GM23248 (cell line): ENCODE data around the gene ZNRF1.

Experiments used
- EZH2 ChIP-seq: fragments of 200-600 bp; sonication (generic); IDR thresholded peaks from 2 replicates; pipeline ENCODE4 v1.6.1; 2018; ENCODE audit warnings: antibody characterized with exemption, mild to moderate bottlenecking; ENCODE audit not compliant: insufficient read depth, poor library complexity, severe bottlenecking
- EZH2phosphoT487 ChIP-seq: fragments of 200-600 bp; sonication (generic); IDR thresholded peaks from 2 replicates; pipeline ENCODE4 v1.6.1; 2018; ENCODE audit warnings: antibody characterized with exemption, moderate library complexity, mild to moderate bottlenecking, low read depth; ENCODE audit not compliant: insufficient read depth

DNA sequence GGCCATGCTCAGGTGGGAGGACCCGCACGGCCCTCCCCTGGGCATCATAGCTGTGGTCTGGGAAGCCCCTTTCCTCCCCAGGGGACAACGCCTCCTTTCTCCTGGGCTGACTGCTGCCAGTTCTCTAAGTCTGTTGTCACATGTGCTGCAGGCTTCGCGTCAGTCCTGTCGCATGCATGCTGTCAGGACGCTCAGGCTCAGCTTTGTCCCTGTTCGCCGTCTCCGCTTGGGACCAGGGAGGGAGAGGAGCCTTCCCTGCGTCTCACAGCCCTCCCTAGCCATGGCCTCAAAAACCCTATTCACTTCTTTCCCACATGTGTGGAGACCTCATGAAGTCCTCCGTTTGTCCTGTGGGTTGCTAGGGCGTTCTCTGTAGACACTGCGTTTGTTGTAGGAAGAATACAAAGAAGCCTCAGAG lies 96.4 kb downstream of the ZNRF1 start:
- TF ChIP-seq EZH2 (no peak), EZH2phosphoT487 (no peak)
